Brain microvascular endothelial cell (primary cell): Measurements from ENCODE around the gene GTPBP1.

Experiments
- DNase-seq: peaks from one replicate; pipeline ENCODE4 v3.0.0-alpha.2; 2020
- H3K27ac ChIP-seq: fragments of 250-450 bp; sonication (Bioruptor Pico); 2 replicates; pipeline ENCODE4 v1.5.1; 2020; ENCODE audit warnings: mild to moderate bottlenecking, moderate library complexity
- H3K27me3 ChIP-seq: fragments of 250-450 bp; sonication (Bioruptor Pico); replicated peaks from 2 replicates; pipeline ENCODE4 v1.5.1; 2020; ENCODE audit warnings: mild to moderate bottlenecking
- H3K36me3 ChIP-seq: fragments of 250-450 bp; sonication (Bioruptor Pico); replicated peaks from 2 replicates; pipeline ENCODE4 v1.5.1; 2020; ENCODE audit warnings: mild to moderate bottlenecking
- H3K4me3 ChIP-seq: 2 replicates; pipeline ENCODE4 v1.5.1; 2011; ENCODE audit warnings: low read depth, mild to moderate bottlenecking, control low read depth, low read length, moderate library complexity
- in situ Hi-C: cut with HindIII; loops from 2 replicates; pipeline ENCODE4 v1.10.0; 2017; ENCODE audit warnings: low sequenced_read_pairs, low pct_ligation_motif_present
- TF ChIP-seq, protein P1 (sequence below): IDR thresholded peaks from 2 replicates; pipeline ENCODE4 v1.5.1; 2011; ENCODE audit warnings: low read depth, mild to moderate bottlenecking, moderate library complexity, low read length, control low read depth, inconsistent platforms; ENCODE audit errors: missing control alignments

The GTPBP1 gene

GRCh38 chr22:38705235-38706100, at the start of gene GTPBP1:
GTPBP1 (plus strand) TSS chr22:38705944; CDS start chr22:38705956, 12 bp downstream.
- in situ Hi-C loops, result no loop called here
- Histone ChIP-seq H3K27ac (peak within 1 kb of the TSS; percentile 88), H3K36me3 (peaks cover 2% of the 10 kb centered on the region), H3K27me3 (no peaks in the 10 kb centered on the region), H3K4me3 (peak within 1 kb of the TSS; percentile 92)
- peak; percentile 100 for DNase-seq
- TF ChIP-seq, protein P1, sequence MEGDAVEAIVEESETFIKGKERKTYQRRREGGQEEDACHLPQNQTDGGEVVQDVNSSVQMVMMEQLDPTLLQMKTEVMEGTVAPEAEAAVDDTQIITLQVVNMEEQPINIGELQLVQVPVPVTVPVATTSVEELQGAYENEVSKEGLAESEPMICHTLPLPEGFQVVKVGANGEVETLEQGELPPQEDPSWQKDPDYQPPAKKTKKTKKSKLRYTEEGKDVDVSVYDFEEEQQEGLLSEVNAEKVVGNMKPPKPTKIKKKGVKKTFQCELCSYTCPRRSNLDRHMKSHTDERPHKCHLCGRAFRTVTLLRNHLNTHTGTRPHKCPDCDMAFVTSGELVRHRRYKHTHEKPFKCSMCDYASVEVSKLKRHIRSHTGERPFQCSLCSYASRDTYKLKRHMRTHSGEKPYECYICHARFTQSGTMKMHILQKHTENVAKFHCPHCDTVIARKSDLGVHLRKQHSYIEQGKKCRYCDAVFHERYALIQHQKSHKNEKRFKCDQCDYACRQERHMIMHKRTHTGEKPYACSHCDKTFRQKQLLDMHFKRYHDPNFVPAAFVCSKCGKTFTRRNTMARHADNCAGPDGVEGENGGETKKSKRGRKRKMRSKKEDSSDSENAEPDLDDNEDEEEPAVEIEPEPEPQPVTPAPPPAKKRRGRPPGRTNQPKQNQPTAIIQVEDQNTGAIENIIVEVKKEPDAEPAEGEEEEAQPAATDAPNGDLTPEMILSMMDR, result peak; percentile 17

DNA sequence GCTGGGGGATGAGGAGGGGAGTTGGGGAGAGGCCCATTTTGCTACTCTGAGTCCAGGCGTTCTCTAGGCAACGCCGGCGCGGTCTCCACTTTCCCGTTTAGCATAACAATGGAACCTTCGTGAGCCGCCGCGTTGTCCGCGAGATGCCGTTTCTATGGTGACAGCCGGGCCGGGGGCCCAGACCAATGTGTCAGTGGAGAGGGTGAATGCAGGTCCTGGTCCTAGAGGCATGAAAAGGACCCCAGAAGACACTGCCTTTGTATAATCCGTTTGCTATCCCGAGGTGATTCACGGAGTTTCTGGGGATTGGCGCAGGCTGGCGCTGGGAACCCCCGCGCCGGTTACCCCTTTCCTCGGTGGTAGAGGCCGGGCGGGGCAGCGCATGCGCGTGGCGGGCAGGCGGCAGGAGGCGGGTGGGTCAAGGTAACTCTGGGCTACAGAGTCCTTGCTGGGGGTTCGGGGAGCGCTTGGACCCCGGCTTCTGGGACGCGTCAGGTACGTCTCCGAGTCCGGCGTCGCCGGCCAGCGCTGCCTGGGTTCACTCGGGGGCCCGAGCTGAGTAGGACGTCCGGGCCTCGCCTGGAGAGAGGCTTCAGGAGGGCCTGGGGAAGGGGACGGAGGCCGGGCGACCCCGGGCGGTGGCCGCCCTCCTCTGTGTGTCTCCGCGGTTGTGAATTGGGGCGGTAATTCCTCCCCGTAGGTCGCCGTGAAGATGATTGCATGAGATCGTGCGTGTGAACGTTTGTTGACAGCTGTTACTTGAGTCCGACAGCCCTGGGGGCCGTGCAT, 49.3 kb upstream of the GTPBP1 start, which contains the start of the genes CBY1 and FAM227A:
Gene CBY1 (plus strand): TSS at position 383 of the 789 bp plus-strand sequence. CDS start 11,417 bp downstream, outside the sequence.
Gene FAM227A (minus strand): TSS at position 137 of the 789 bp plus-strand sequence. CDS start 6,224 bp downstream, outside the sequence.
- Histone ChIP-seq H3K27me3 (no peaks in the 10 kb centered on the region), H3K27ac (peak within 1 kb of the TSS; percentile 100), H3K4me3 (peak within 1 kb of the TSS; percentile 91), H3K36me3 (no peaks in the 10 kb centered on the region)
- in situ Hi-C loops, result no loop called here
- TF ChIP-seq, protein P1, result no peak
- peak; percentile 83 for DNase-seq

- peak; percentile 14 for DNase-seq
- Histone ChIP-seq H3K27ac (peak overlapping the region; percentile 100), H3K36me3 (no peaks in the 10 kb centered on the region), H3K27me3 (no peaks in the 10 kb centered on the region), H3K4me3 (peak overlapping the region; percentile 91)
- in situ Hi-C loops, result no loop called here
- TF ChIP-seq, protein P1, result no peak
These were observed 48.5 kb upstream of the GTPBP1 start for GRCh38 chr22:38657045-38657909.

- H3K4me3 ChIP-seq, result no peak overlapping the region
- peaks cover 12% of the 10 kb centered on the region for H3K36me3 ChIP-seq
- DNase-seq, result no peak
- TF ChIP-seq, protein P1, result no peak
- no peaks in the 10 kb centered on the region for H3K27me3 ChIP-seq
- no peak overlapping the region for H3K27ac ChIP-seq
- in situ Hi-C loops, result no loop called here
These were observed 30.9 kb upstream of the GTPBP1 start for GRCh38 chr22:38674888-38675287.

DNA sequence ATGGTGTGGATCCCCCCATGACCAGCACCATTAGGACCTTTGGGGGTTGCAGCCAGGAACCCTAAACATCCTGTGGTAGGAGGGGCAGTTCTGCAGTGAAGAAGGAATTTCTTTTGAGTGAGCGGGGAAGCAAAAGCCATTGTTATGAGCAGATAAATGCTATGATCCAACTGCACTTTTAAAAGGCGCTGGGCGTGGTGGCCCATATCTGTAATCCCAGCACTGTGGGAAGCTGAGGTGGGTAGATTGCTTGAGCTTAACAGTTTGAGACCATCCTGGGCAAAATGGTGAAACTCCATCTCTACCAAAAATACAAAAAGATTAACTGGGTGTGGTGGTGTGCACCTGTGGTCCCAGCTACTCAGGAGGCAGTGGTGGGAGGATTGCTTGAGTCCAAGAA, 29.9 kb upstream of the GTPBP1 start:
- in situ Hi-C loops, result no loop called here
- no peaks in the 10 kb centered on the region for H3K27me3 ChIP-seq
- no peak for DNase-seq
- H3K4me3 ChIP-seq, result no peak overlapping the region
- peaks cover 11% of the 10 kb centered on the region for H3K36me3 ChIP-seq
- H3K27ac ChIP-seq, result no peak overlapping the region
- TF ChIP-seq, protein P1, result no peak
